ENCODE measurements around the gene TESK2. TPM values are rescaled to one million over a fixed set of nuclear protein-coding genes. Genes with fewer than 3 reads are reported as not detected.
A peak's percentile ranks its signal among the peaks of the same experiment; 100 is the strongest.

The TESK2 gene
- total RNA-seq, 1 donor from 2014 or later, result 4.2 TPM

- DNase-seq (ENCODE audit: low read depth in 2 of 2), result no peak
Measured at GRCh38 chr1:45379524-45379923, 111.4 kb downstream of the TESK2 start.

- no peak for DNase-seq (ENCODE audit: low read depth in 2 of 2)
Measured at GRCh38 chr1:45378184-45378583, 112.8 kb downstream of the TESK2 start.

GRCh38 chr1:45375104-45376090 lies 115.6 kb downstream of the TESK2 start:
- DNase-seq (ENCODE audit: low read depth in 2 of 2), result no peak

GRCh38 chr1:45373573-45373972 lies 117.4 kb downstream of the TESK2 start:
- no peak for DNase-seq (ENCODE audit: low read depth in 2 of 2)

GRCh38 chr1:45370575-45370974 lies 120.4 kb downstream of the TESK2 start:
- DNase-seq (ENCODE audit: low read depth in 2 of 2), result no peak

- no peak for DNase-seq (ENCODE audit: low read depth in 2 of 2)
Measured at GRCh38 chr1:45365051-45365450, 125.9 kb downstream of the TESK2 start.

GRCh38 chr1:45364294-45364693 lies 126.7 kb downstream of the TESK2 start:
- no peak for DNase-seq (ENCODE audit: low read depth in 2 of 2)

GRCh38 chr1:45360981-45361380 lies 130.0 kb downstream of the TESK2 start:
- peak; percentile 57 to 77 for DNase-seq (ENCODE audit: low read depth in 2 of 2)

GRCh38 chr1:45359882-45360513 lies 131.0 kb downstream of the TESK2 start:
- DNase-seq (ENCODE audit: low read depth in 2 of 2), result peak; percentile 62 to 77

- no peak for DNase-seq (ENCODE audit: low read depth in 2 of 2)
Measured at GRCh38 chr1:45356186-45356585, 134.8 kb downstream of the TESK2 start.

- peak in 1 of 2 donors; percentile 42 for DNase-seq (ENCODE audit: low read depth in 2 of 2)
Measured at GRCh38 chr1:45355683-45356082, 135.3 kb downstream of the TESK2 start.

- DNase-seq (ENCODE audit: low read depth in 2 of 2), result no peak
Measured at GRCh38 chr1:45354838-45355237, 136.1 kb downstream of the TESK2 start.

- DNase-seq (ENCODE audit: low read depth in 2 of 2), result no peak
Measured at GRCh38 chr1:45353685-45354084, 137.3 kb downstream of the TESK2 start.

GRCh38 chr1:45351508-45351907 lies 139.5 kb downstream of the TESK2 start:
- no peak for DNase-seq (ENCODE audit: low read depth in 2 of 2)

GRCh38 chr1:45348966-45349677 lies 141.8 kb downstream of the TESK2 start:
- no peak for DNase-seq (ENCODE audit: low read depth in 2 of 2)

GRCh38 chr1:45348609-45348965 lies 142.4 kb downstream of the TESK2 start:
- DNase-seq (ENCODE audit: low read depth in 2 of 2), result no peak

GRCh38 chr1:45348020-45348419 lies 142.9 kb downstream of the TESK2 start:
- no peak for DNase-seq (ENCODE audit: low read depth in 2 of 2)

- DNase-seq (ENCODE audit: low read depth in 2 of 2), result no peak
Measured at GRCh38 chr1:45346473-45346872, 144.5 kb downstream of the TESK2 start.

GRCh38 chr1:45345014-45345413 lies 145.9 kb downstream of the TESK2 start:
- no peak for DNase-seq (ENCODE audit: low read depth in 2 of 2)

GRCh38 chr1:45344499-45344898 lies 146.5 kb downstream of the TESK2 start:
- DNase-seq (ENCODE audit: low read depth in 2 of 2), result no peak

- no peak for DNase-seq (ENCODE audit: low read depth in 2 of 2)
Measured at GRCh38 chr1:45340816-45341466, 150.0 kb downstream of the TESK2 start.

Measured in dermis microvascular lymphatic vessel endothelial cell (primary cell).